ENCODE measurements around the gene SINHCAF.

The SINHCAF gene

DNA sequence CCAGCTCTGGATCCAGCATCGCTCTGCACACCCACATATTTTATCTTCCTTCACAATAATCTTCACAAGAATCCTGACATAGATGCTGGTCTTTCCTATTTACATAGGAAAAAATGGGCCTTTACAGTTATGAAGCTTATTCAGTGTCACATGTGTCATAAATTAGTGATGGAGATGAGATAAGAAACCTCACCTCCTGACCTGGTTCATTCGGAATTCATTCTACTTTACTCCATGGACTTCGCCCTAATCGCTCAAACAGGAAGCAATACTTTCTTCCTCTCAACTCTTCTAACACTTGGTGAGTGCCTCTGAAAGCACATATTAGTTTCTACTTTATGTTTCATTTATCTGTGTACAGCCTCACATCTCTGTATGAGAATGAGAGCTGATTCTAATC is 12.0 kb upstream of the SINHCAF start:
- DNase-seq (ENCODE audit: low read depth): no peak

DNA sequence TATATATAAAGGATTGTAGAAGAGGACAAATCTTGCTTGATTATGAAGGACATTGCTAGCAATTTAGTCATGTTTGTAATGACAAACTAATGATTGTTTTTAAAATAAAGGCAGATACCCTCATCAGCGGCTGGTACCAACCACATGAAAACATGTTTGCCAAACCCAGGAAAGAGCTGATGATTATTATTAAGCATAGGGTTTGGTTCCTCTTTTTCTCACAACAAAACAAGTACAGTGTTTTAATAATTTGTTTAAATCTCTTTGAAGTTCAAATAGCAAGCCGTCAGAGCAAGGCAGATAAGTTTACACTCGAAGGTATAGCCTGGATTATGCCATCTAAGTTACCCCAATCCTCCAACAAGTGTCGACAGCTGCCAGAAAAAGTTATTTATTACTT is 5.3 kb upstream of the SINHCAF start:
- DNase-seq (ENCODE audit: low read depth): no peak

DNA sequence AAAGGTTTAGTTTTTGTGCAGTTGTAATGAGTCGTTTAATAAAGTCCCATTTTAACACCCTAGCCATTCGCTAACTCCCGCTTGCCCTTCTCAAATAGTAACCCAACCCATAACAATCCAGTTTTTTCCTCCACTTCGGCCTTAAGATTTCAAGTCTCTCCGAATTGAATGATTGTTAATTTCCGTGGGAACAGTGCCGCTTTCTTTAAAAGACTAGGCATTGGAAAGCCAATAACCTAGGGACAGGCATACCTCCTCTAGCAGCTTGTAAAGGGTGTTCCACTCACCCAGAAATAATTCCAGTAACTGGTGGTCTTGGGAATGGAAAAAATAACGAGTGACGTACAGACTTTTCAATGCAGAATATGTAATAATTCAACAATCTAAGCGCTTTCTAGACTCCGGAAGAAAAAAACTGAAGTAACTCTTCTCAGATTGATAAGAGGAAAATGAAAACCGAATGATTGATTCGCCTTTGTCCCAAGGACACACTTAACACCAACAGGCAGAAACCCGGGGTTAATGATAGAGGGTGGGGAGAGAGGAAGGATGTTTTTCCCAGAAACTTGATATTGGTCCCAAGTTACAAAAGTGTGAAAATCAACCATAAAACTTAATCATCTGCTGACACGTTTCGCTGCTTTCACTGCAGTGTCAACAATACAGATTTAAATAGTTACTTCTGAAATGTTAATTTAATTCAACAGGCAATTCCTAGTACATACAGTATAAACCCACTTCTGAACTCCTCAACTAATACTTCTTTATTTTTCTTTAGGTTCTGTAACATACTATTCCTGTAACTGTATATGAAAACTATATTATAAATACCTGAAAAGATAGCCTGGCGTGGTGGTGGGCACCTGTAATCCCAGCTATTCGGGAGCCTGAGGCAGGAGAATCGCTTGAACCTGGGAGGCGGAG is 1.0 kb upstream of the SINHCAF start:
- no peak for DNase-seq (ENCODE audit: low read depth)

DNA sequence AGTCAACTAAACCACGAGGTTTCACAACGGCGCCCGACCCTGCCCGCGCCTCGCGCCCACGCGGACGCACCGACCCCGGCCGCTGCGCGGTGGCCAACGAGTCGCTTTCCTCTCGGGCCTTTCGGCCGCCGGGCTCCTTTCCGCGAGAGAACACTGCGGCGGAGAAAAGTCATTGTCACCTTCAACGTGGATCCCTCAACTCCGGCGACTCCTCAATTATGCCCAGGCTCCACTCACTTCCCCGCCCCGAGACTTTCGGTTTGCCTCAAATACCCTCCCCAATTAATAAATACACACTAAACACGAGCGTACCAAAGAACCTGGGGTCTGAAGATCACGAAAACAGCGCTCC is 450 bp downstream of the SINHCAF start:
- no peak for DNase-seq (ENCODE audit: low read depth)

DNA sequence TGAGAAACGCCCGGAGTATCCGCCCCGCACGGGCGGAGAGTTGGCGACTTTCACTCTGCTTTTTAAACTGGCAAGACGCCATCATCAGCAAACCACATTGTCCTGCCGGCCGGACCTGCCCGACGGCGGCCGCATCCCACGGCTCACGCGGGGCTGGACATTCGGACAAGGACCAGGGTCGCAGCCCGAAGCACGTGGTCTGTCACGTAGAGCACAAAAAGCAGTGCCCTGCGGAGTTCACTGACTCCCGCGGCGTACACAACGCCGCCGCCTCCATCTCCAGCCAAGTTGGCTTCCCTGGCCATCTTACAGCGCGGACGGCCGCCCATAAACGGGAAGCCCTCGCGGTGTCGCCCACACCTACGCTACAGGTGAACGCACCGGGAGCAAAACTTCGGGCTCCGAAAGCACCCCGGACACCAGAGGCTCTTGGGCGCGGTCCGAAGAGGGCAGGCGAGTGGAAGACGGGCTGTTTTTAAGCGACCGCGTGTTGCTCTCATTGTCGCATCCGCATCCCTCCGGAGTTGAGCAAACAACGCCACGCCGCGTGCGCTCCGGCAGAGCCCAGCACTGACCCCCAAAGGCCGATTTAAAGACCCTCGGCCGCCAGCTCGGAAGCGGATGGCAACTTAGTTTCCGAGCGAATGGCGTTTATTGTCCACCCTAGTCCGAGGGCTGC is 966 bp downstream of the SINHCAF start:
- peak; percentile 35 for DNase-seq (ENCODE audit: low read depth)

DNA sequence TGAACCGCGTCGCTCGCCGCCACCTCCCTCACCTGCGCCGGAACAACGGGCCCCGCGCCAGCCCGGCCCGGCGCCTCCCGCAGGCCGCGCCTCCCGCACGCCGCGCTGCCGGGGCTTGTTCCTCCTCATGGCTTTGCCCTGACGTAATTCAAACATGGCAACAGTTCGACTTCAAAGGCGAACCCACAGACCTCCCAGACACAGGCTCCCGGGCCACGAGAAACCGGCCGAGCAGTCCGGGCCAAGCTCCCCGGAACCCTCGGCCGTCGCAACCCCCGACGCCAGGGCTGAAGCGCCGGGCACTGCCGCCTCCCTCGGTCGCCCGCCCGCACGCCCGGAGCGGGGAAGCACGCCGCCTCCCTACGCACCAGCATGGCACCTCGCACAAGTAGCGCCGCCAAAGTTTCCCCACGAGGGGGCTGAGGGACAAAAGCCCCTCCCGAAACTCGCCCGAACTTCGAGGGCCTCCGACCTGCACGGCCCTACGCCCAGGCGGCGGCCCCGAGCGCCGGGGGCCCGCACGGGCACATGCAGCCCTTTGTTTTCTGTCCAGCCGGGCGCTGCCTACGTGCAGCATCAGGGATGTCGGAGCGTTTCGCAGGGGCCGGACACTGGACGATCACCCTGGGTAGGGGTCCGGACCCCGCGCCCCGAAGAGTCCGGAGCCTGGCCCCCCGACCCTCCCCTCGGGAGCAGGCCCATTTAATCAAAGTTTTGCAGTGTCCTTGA is 1.7 kb downstream of the SINHCAF start:
- DNase-seq (ENCODE audit: low read depth): peak; percentile 83

DNA sequence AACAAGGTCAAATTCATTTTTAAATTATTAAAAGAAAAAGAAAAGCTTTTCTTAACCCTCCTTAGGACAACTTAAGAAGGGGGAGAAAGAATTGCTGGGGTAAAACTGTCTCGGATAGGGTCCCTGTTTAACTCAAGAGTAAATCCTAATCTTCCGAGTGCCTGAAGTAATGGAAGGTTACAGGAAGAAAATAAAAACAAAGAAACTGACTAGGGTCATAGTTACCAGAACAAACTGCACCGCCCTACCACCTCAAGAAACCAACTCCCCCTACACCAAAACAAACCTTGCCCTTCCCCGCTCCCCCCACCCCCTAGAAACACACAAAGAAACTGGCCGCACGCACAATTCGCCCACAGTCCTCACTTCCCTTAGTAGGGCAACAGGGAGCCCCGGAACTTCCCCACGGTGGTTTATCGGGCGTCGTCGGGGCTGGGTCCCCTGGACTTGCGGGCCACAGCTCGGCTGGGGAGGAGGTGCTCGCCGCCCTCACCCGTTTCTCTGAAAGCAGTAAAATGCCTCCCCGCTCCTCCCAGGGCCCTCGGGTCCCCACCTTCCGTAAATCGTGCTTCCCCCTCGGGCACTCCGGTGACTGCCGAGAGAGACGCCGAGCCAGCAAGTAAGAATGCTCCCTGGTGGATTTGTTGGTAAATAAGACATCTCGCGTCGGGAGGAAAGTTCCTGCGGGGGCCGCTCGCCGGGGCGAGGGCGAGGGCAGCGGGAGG is 2.4 kb downstream of the SINHCAF start:
- DNase-seq (ENCODE audit: low read depth): peak; percentile 41

DNA sequence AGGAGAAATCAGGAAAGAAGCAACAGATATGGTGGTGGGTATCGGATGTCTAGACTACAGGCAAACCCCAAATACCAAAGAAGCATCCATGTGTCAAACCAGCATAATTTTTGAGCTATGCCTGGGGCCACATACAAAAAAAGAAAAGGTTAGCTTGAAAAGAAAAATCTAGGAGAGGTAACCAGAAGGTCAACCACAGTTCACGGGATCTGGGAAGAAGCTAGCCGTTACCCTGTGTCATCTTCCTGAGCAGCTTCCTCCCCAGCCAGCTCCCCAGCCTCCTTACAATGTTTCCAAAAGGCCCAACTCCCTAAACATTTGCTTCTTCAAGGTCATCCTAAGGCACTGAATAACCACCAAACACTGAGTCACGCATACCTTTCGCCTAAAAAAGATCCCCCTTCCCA is 3.1 kb downstream of the SINHCAF start:
- DNase-seq (ENCODE audit: low read depth): peak; percentile 70

DNA sequence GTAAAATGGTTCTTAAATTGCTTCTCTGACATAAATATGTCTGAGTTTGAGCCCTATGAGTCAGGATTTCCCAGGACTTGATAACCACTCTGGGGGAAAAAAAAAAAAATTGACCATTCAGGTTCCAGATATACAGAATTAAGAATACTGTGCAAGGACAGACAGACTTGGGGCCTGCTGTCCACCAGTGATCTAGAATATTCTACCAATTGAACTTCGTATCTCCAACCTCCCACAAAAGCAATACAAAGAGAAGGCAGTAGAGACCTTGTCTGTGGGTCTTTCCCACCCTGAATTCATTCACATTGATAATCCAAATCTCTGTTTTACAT is 4.1 kb downstream of the SINHCAF start:
- DNase-seq (ENCODE audit: low read depth): peak; percentile 69

DNA sequence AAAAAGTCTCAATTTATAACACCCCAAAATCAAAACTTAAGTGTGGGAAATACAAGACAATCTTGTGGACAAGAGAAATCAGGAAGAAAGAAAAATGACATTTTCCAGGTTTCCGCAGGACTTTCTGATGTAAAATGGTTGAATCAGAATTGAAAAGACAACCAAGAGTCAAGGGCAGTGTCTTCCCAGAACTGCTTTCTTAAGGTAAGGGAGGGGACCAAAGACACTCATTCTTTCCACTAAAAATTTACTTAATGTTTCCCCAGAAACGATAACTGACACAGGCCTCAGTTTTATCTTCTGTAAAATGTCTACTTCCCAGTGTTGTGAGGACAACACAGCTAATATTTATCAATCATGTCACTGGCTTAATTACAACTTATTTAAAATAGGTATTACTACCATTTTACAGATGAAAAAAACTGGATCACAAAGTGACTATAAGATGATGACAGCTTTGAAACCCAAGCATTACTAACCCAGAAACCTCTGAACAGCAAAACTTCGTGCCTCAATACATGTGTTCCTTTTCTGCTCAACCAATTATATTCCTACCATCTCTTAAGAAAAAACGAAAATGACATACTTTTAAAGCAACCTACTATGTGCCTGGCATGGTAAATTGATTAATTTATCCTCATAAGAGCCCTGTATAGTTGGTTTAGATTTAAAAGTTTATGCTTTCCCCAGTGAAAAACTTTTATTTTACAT is 4.6 kb downstream of the SINHCAF start:
- no peak for DNase-seq (ENCODE audit: low read depth)

DNA sequence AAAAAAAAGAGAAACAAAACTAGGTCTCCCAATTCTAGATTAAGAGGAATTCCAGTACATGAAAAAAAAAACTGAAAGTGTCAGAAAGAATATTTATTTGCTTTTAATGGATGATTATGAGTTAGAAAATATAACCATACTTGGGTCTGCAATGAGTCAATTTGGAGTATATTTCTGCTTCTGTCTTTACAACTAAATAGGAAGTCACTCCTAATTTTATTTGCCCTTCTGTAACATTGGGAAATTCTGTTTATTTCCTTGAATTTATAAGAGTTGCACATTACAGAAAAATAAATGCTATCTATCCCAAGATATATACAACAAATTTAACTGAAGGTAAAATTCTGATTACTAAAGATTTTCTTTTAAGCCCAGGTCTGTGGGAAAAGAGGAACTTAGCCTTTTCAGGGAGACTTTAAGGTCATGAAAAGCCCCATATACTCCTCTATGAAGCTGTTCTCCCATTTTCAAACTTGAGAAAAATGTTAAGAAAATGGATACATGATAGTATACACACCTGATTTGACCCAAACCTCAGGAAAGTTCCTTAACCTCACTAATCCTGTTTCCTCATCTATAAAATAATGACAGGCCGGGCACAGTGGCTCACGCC is 7.2 kb downstream of the SINHCAF start:
- DNase-seq (ENCODE audit: low read depth): no peak

DNA sequence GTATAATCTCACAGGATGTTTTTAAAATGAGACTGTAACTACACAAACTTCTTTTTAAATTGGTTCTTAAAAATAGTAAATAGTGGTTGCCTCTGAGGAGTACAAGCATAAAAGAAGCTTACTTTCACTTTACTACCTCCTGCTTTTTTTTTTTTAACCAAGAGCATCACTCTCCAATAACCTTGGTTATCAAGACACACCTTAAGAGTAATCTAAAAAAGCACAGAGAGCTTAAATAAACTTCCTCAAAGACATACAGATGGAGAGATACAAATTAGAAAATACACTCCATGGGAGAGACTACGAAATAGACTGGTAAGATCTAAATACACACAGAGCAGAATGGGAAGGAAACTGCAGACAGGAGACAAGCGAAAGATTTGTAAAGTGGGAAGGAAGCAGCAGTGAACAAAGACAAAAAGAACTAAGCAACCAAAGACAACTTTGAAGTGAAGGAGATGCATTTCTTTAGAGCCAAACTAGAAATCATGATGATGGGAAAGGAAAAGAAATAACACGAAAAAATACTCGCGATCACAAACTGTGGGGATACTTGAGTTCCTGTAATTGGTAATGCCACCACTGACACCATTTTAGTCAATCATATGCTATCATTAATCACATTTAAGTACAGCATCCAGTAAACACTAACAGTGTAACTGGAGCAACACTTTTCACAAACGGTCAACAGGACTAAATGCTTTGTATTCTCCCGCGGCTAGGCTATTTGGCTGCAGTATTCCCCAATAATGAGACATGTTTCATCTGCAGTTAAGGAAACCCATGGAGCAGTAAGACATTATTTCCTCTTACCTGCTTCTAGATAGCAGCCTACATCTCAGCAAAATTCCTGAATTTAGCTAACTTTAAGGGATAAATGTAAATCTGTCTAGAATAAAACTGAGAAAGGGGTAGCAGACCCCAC is 8.2 kb downstream of the SINHCAF start:
- DNase-seq (ENCODE audit: low read depth): peak; percentile 23

DNA sequence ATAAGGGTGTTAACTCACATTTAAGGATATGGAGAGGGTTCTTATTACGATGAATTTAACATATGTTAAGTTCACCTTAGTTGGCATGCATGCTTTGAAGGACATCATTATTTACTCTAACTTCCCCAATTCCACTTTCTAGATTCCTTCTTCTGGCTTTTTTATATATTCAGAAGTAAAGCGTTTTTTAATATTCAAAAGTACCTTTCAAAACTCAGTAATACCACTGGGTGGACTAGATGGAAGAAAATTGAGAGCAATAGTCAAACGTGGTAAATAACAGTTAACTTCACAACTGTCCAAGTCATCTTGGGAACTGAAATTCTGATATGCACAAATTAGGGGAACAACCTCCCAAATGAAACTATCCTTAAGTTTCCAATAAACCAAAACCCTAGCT is 9.1 kb downstream of the SINHCAF start:
- no peak for DNase-seq (ENCODE audit: low read depth)

DNA sequence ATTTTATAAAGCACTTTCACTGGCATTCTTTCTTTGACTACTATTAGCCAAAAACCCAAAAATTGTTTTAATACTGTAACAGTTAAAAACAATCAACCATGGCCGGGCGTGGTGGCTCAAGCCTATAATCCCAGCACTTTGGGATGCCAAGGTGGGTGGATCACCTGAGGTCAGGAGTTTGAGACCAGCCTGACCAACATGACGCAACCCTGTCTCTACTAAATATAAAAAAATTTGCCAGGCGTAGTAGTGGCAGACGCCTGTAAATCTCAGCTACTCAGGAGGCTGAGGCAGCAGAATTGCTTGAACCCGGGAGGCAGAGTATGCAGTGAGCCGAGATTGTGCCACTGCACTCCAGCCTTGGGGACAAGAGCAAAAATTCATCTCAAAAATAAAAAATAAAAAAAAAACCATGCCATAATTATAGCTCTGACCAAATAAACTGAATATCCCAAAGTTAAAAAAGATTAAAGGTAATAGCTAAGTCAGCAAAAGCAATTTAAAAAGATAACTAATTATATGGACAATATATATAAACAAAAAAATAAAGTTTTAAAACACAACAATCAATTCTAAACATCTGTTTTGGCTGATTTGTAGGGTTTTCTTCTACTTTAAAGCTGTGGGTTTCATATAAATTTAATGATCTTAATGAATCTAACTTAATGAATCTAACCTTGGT is 10.0 kb downstream of the SINHCAF start:
- peak; percentile 51 for DNase-seq (ENCODE audit: low read depth)

DNA sequence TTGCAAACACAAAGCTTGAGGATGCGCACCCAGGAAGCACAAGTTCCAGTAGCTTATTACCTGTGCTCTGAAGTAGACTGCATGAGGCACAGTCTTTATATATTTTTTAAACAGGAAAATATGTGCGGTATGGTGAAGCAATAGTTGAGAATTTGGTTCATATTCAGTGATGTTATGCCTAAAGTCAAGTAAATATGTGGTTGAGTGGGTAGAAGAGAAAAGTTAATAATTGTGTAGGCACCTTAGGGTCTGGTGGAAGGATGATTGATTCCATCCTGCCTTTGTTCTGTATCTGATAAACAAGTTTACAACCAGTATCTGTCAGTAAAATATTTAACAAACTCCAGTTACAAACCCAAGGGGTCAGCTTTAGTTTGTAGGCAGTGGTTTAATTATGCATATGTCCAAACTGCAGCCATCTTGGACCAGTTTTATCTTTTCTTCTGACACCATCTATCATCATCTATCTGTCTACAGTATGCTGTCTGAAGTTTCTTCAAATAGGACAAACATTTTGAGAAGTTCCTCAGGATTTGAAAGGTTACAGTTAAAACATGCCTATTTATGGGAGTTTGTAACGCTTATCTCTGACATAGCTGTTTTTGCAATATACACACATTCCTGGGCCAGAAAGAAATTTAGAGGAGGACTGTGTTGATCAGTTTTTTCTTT is 10.8 kb downstream of the SINHCAF start:
- DNase-seq (ENCODE audit: low read depth): peak; percentile 85

DNA sequence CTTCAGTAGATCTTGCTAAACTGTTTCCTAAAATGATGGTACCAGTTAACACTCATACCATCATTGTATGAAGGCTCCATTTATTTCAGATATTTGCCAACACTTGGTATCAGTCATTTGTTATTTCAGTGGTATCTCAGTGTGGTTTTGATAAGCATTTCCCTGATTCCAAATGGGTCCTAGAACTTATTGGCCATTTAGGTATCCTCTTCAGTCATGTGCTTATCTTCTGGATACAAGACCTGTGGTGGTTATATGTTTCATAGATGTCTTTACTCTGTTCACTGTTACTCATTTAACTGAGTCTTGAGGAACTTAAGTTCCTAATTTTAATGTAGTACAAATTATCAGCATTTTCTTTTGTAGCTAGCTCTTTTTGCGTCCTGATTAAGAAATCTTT is 13.5 kb downstream of the SINHCAF start:
- peak; percentile 27 for DNase-seq (ENCODE audit: low read depth)

DNA sequence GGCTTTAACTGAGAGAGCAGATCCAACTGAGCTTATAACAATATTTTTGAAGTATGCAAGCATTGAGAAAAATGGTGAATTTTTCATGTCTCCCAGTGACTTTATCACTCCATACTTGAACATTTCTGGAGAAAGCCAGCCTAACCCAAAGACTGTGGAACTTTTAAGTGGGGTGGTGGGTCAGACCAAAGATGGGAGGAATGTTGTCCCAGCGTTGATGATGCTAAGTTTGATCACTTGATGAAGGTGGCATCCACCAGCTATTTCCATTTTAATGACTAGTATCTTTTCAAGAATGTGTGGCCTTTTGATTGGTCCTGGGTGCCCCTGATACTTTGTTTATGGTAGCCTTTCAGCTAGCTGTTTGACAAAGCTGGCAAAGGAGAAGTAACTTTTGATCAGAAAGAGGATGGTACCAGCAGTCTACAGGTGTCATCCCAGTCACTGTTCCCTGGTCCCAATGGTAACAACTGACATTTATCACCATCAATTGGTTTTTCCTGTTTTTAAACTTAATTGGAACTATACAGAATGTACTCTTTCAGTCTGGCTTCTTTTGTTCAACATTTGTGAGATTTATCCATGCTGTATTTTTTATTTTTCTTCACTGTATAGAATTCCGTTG is 14.2 kb downstream of the SINHCAF start:
- no peak for DNase-seq (ENCODE audit: low read depth)

DNA sequence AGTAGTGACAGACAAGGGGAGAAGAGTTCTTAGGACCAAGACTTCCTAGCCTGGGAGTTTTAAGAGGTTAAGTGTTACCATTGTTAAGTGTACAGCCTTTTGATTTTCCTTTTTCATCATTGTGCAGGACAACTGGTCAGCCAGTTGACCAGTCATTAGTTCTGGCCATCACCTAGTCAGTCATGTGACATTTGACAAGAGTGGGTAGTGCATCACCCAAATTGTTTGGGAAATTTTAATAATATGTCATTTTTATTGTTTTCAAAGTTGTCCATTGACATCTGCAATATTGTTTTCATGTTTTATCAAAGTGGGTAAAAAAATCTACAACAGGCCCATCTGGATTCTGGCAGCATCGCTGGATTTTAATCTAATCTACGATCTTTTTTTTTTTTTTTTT is 15.5 kb downstream of the SINHCAF start:
- DNase-seq (ENCODE audit: low read depth): no peak

DNA sequence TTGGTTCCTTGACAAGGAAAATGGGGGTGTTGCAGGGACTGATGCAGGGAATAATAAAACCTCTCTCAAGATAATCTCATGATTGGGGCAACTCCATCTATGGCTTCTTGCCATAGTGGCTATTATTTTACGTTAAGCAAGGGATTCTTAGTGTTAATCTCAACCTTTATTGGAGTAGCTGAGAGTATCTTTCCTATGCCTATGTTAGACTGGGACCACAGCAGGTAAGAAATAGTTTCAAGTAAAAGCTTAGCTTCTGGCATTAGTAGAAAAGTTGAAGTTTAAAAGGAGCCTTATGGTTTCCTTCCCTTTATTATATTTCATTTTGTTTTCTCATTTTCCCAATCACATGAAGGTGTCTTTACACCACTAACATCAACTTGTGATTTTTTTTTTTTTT is 16.7 kb downstream of the SINHCAF start:
- DNase-seq (ENCODE audit: low read depth): no peak

Measured in amniotic epithelial cell (primary cell).